ENCODE data around the gene MRPL45. TPM values are rescaled to one million over a fixed set of nuclear protein-coding genes. Genes with fewer than 3 reads are reported as not detected.

The MRPL45 gene
- total RNA-seq, 1 donor from 2014 or later: 53.9 TPM

DNA sequence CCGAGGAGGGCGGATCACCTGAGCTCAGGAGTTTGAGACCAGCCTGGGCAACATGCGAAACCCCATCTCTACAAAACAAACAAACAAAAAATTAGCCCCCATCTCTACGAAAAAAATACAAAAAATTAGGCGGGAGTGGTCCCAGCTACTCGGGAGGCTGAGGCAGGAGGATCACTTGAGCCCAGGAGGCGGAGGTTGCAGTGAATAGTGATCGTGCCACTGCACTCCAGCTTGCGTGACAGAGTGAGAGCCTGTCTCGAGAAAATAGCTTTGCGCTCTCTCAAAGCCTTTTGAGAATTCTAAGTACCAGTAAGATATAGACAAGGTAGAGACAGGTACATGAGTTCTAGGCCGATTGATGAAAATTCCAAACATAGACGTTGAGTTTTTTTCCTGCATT is 56.7 kb downstream of the MRPL45 start:
- no peak for TF ChIP-seq CTCF (conservative IDR thresholded peaks at IDR 0.05; ENCODE audit: low read depth, low read length)
- no peak for DNase-seq (ENCODE audit: low read depth)
- H3K4me3 ChIP-seq (ENCODE audit: low read depth, low read length): no peak overlapping the region

- TF ChIP-seq CTCF (conservative IDR thresholded peaks at IDR 0.05; ENCODE audit: low read depth, low read length): no peak
- no peak for DNase-seq (ENCODE audit: low read depth)
- no peak overlapping the region for H3K4me3 ChIP-seq (ENCODE audit: low read depth, low read length)
These were observed 57.5 kb downstream of the MRPL45 start for GRCh38 chr17:38354466-38354865.

GRCh38 chr17:38355251-38355650 is 58.3 kb downstream of the MRPL45 start:
- DNase-seq (ENCODE audit: low read depth): no peak
- H3K4me3 ChIP-seq (ENCODE audit: low read depth, low read length): no peak overlapping the region
- TF ChIP-seq CTCF (conservative IDR thresholded peaks at IDR 0.05; ENCODE audit: low read depth, low read length): no peak

GRCh38 chr17:38357486-38358123 is 60.6 kb downstream of the MRPL45 start:
- DNase-seq (ENCODE audit: low read depth): no peak
- H3K4me3 ChIP-seq (ENCODE audit: low read depth, low read length): no peak overlapping the region
- TF ChIP-seq CTCF (conservative IDR thresholded peaks at IDR 0.05; ENCODE audit: low read depth, low read length): no peak

DNA sequence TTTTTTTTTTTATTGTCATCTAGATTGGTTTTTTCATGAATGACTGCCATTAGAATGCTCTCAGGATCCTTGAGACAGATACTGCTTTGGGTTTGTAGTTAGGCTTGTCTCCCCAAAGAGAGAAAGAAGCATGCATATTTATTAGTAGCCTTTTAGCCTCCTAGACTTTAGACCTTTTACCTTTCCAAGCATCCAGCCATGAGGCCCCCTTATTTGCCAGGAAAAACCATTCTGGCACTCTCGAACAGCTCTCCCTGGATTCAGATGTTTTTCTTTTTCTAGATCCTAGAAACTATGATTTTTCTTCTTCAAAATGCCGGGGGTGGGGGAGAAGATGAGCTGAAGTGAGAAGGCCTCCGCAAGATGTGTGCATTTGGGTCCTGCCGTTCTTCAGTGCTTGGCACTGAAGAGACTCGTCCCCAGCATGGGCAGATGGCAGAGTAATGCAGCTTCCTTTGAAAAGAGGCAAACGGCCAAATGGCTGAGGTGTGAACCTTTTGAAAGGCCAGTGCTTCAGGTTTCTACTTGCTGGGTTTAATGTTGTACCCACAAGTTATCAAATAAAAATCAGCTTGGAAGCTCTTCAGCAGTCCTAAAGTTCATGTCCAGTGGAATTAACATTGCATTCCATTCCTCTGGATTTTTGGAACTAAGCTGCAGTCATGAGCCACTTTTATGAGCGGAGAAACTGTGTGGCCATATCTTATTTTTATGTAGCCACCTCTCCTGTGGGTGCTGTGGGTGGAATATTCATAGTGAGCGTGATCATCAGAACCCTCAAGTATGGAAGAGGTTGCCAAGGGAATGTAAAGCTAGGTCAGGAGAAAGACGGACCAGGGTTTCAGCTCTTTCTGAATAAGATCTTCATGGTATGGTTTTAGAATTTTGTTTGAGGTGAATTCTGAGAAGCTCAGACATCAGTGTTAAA is 61.9 kb downstream of the MRPL45 start:
- DNase-seq (ENCODE audit: low read depth): no peak
- TF ChIP-seq CTCF (conservative IDR thresholded peaks at IDR 0.05; ENCODE audit: low read depth, low read length): no peak
- H3K4me3 ChIP-seq (ENCODE audit: low read depth, low read length): no peak overlapping the region

- DNase-seq (ENCODE audit: low read depth): no peak
- no peak for TF ChIP-seq CTCF (conservative IDR thresholded peaks at IDR 0.05; ENCODE audit: low read depth, low read length)
- no peak overlapping the region for H3K4me3 ChIP-seq (ENCODE audit: low read depth, low read length)
These were observed 64.9 kb downstream of the MRPL45 start for GRCh38 chr17:38361694-38362465.

Measured in epithelial cell of proximal tubule (primary cell).